OCI-LY1 (cell line): Measurements from ENCODE around the gene C19orf44.
A peak's percentile ranks its signal among the peaks of the same experiment; 100 is the strongest.

Source experiments
- H2AFZ ChIP-seq: fragments of 200-600 bp; sonication (generic), shearing (Covaris generic); 2 replicates; pipeline ENCODE4 v1.6.0; 2014; ENCODE audit warnings: antibody characterized with exemption, mild to moderate bottlenecking, low read length
- H3F3A ChIP-seq: fragments of 200-600 bp; sonication (generic), shearing (Covaris generic); 2 replicates; pipeline ENCODE4 v1.6.0; 2014; ENCODE audit warnings: mild to moderate bottlenecking, antibody characterized with exemption, low read length, moderate library complexity; ENCODE audit not compliant: insufficient read depth
- H3K27ac ChIP-seq: fragments of 200-600 bp; sonication (generic); 2 replicates; pipeline ENCODE4 v1.5.1; 2014; ENCODE audit warnings: low read length, mixed run types, mild to moderate bottlenecking, low read depth; ENCODE audit not compliant: poor library complexity, severe bottlenecking
- H3K27me3 ChIP-seq: fragments of 200-600 bp; sonication (generic); 2 replicates; pipeline ENCODE4 v1.6.0; 2014; ENCODE audit warnings: antibody characterized with exemption, mild to moderate bottlenecking, low read length, moderate library complexity; ENCODE audit not compliant: insufficient read depth
- H3K36me3 ChIP-seq: fragments of 200-600 bp; sonication (generic); 2 replicates; pipeline ENCODE4 v1.6.1; 2014; ENCODE audit warnings: mild to moderate bottlenecking, antibody characterized with exemption, low read length, moderate library complexity, mixed read lengths; ENCODE audit not compliant: insufficient read depth
- H3K4me1 ChIP-seq: fragments of 200-600 bp; sonication (generic); 2 replicates; pipeline ENCODE4 v1.5.1; 2014; ENCODE audit warnings: mild to moderate bottlenecking, low read length, moderate library complexity; ENCODE audit not compliant: insufficient read depth, severe bottlenecking
- H3K4me2 ChIP-seq: fragments of 200-600 bp; sonication (generic), shearing (Covaris generic); 2 replicates; pipeline ENCODE4 v1.6.1; 2014; ENCODE audit warnings: low read length
- H3K4me3 ChIP-seq: fragments of 200-600 bp; sonication (generic); 2 replicates; pipeline ENCODE4 v1.5.1; 2014; ENCODE audit warnings: low read length, low read depth, mild to moderate bottlenecking, mixed read lengths; ENCODE audit not compliant: poor library complexity, severe bottlenecking
- H3K79me2 ChIP-seq: fragments of 200-600 bp; shearing (Covaris generic); 2 replicates; pipeline ENCODE4 v1.6.1; 2016; ENCODE audit warnings: mixed run types, low read length, mixed read lengths; ENCODE audit not compliant: insufficient read depth
- H3K9ac ChIP-seq: fragments of 200-600 bp; sonication (generic), shearing (Covaris generic); 2 replicates; pipeline ENCODE4 v1.6.1; 2014; ENCODE audit warnings: mild to moderate bottlenecking, low read length, mixed read lengths
- H3K9me2 ChIP-seq: fragments of 200-600 bp; sonication (generic), shearing (Covaris generic); 2 replicates; pipeline ENCODE4 v1.6.1; 2014; ENCODE audit warnings: low read depth, mild to moderate bottlenecking, low read length, mixed read lengths
- H3K9me3 ChIP-seq: fragments of 200-600 bp; shearing (Covaris generic); 2 replicates; pipeline ENCODE4 v1.6.1; 2014; ENCODE audit warnings: low read length, mixed read lengths
- H4K20me1 ChIP-seq: fragments of 200-600 bp; sonication (generic), shearing (Covaris generic); 2 replicates; pipeline ENCODE4 v1.6.0; 2016; ENCODE audit warnings: mild to moderate bottlenecking, low read length; ENCODE audit not compliant: insufficient read depth
- EZH2 ChIP-seq: fragments of 200-600 bp; sonication (generic), shearing (Covaris generic); IDR thresholded peaks from 2 replicates; pipeline ENCODE4 v1.8.0; 2017; ENCODE audit warnings: borderline replicate concordance, mixed run types, mild to moderate bottlenecking, antibody characterized with exemption, low read length, moderate library complexity, mixed read lengths
- TF ChIP-seq, protein P1 (sequence below): fragments of 200-600 bp; sonication (generic), shearing (Covaris generic); IDR thresholded peaks from 2 replicates; pipeline ENCODE4 v1.5.1; 2017; ENCODE audit warnings: mild to moderate bottlenecking, antibody characterized with exemption, low read length, moderate library complexity, mixed read lengths

C19orf44 gene

DNA sequence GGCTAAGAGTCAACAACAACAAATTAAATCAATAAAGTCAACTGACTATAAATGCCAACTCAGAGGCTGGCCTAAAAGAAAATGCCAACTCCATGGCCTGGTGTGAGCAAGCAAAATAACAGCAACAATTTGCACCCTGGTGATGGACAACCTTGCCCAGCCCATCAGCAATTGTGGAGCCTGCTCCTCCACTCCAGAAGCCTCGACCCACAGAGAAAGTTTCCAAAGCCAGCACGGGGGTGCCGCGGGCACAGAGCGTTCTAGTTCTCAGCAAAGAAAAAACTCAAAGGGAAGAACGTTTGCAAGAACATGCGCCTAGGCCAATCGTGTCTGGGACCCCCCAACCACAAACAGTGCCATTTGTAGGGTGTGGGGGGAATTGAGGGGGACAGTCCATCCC is 35.7 kb upstream of the C19orf44 start:
- Histone ChIP-seq H3K27ac (peak overlapping the region; percentile 77), H3K36me3 (peaks cover 10% of the 10 kb centered on the region), H3K4me2 (no peak overlapping the region; the same call in 1 of the 2 replicates), H3K9me3 (no peaks in the 10 kb centered on the region), H3K4me1 (peaks cover 75% of the 10 kb centered on the region), H3K4me3 (no peak overlapping the region), H3K79me2 (peaks cover 94% of the 10 kb centered on the region), H2AFZ (no peak overlapping the region), H3K9me2 (no peaks in the 10 kb centered on the region), H3F3A (no peaks in the 10 kb centered on the region), H3K27me3 (no peaks in the 10 kb centered on the region), H4K20me1 (no peaks in the 10 kb centered on the region), H3K9ac (peak overlapping the region; percentile 26; the same call in 1 of the 2 replicates)
- TF ChIP-seq, protein P1, sequence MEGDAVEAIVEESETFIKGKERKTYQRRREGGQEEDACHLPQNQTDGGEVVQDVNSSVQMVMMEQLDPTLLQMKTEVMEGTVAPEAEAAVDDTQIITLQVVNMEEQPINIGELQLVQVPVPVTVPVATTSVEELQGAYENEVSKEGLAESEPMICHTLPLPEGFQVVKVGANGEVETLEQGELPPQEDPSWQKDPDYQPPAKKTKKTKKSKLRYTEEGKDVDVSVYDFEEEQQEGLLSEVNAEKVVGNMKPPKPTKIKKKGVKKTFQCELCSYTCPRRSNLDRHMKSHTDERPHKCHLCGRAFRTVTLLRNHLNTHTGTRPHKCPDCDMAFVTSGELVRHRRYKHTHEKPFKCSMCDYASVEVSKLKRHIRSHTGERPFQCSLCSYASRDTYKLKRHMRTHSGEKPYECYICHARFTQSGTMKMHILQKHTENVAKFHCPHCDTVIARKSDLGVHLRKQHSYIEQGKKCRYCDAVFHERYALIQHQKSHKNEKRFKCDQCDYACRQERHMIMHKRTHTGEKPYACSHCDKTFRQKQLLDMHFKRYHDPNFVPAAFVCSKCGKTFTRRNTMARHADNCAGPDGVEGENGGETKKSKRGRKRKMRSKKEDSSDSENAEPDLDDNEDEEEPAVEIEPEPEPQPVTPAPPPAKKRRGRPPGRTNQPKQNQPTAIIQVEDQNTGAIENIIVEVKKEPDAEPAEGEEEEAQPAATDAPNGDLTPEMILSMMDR = no peak
- no peak for TF ChIP-seq EZH2

DNA sequence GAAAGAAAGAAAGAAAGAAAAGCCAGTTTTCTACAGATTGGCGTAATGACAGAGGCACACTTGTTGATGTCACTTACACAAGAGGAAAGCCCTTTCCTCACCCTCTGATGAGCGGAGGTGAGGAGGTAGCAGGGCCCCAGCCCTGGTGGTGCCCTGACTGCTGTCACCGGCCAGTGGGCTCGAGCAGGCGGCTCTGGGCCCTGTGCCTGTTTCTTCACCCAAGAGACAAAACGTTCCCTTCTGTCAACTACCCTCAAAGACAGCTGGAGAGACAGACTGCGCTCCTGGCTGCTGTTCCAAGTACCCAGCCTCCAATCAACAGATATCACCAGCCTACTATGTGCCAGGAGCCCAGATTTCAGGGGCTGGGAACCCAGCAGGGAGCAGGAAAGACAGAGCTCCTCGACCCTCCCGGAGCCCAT is 34.6 kb upstream of the C19orf44 start:
- H3K9me2 ChIP-seq = no peaks in the 10 kb centered on the region
- H3K27me3 ChIP-seq = no peaks in the 10 kb centered on the region
- H3F3A ChIP-seq = no peaks in the 10 kb centered on the region
- no peak overlapping the region for H3K9ac ChIP-seq
- H2AFZ ChIP-seq = no peak overlapping the region
- H4K20me1 ChIP-seq = no peaks in the 10 kb centered on the region
- no peak overlapping the region; the same call in 1 of the 2 replicates for H3K4me2 ChIP-seq
- H3K9me3 ChIP-seq = no peaks in the 10 kb centered on the region
- H3K36me3 ChIP-seq = peaks cover 12% of the 10 kb centered on the region
- H3K4me1 ChIP-seq = peaks cover 74% of the 10 kb centered on the region
- H3K79me2 ChIP-seq = peaks cover 94% of the 10 kb centered on the region
- no peak for TF ChIP-seq EZH2
- H3K27ac ChIP-seq = peak overlapping the region; percentile 78
- no peak overlapping the region for H3K4me3 ChIP-seq

DNA sequence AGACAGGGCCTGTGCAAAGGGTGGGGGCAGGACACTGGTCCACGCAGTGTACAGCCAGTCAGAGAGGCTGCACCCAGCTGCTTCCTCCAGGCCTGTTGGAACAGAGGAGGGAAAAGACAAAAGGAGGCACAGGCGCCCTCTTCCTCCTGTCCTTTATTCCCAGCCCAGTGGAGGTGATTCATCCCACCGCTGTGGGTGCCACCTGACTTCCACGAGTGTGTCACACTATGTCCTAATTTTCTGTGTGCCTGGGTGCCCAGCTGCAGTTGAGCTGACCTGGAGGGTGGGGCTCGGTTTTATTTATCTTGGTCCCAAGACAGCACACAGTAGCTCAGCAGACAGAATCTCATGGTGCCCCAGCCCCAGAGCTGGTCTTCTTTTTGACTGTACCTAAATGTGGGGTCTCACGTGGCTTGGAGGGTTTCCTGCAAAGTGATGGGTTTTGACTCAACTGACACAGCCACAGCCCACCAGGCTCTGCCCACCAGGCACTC is 33.4 kb upstream of the C19orf44 start:
- H4K20me1 ChIP-seq = no peaks in the 10 kb centered on the region
- H3K4me3 ChIP-seq = no peak overlapping the region
- H3F3A ChIP-seq = no peaks in the 10 kb centered on the region
- no peaks in the 10 kb centered on the region for H3K9me3 ChIP-seq
- H3K27ac ChIP-seq = peak overlapping the region; percentile 78
- TF ChIP-seq EZH2 = no peak
- TF ChIP-seq, protein P1 = no peak
- H2AFZ ChIP-seq = no peak overlapping the region
- peaks cover 12% of the 10 kb centered on the region for H3K36me3 ChIP-seq
- no peak overlapping the region for H3K9ac ChIP-seq
- H3K4me2 ChIP-seq = no peak overlapping the region
- no peaks in the 10 kb centered on the region for H3K27me3 ChIP-seq
- peaks cover 74% of the 10 kb centered on the region for H3K4me1 ChIP-seq
- H3K9me2 ChIP-seq = no peaks in the 10 kb centered on the region
- H3K79me2 ChIP-seq = peaks cover 96% of the 10 kb centered on the region
